22Rv1 (cell line): ENCODE measurements around the gene NALF2.

Experiments used
- H3K27ac ChIP-seq: fragments of 450-650 bp; 2 replicates; pipeline ENCODE4 v1.5.1; 2017
- ZFX ChIP-seq: fragments of 450-650 bp; IDR thresholded peaks from 2 replicates; pipeline ENCODE4 v1.6.1; 2017; ENCODE audit warnings: antibody characterized with exemption, borderline replicate concordance
- TF ChIP-seq, protein P1 (sequence below): fragments of 450-650 bp; IDR thresholded peaks from 2 replicates; pipeline ENCODE4 v1.5.1; 2017; ENCODE audit warnings: mild to moderate bottlenecking

NALF2 gene

GRCh38 chrX:69507500-69507789 lies 3.3 kb downstream of the NALF2 start:
- TF ChIP-seq ZFX: no peak
- TF ChIP-seq, protein P1, sequence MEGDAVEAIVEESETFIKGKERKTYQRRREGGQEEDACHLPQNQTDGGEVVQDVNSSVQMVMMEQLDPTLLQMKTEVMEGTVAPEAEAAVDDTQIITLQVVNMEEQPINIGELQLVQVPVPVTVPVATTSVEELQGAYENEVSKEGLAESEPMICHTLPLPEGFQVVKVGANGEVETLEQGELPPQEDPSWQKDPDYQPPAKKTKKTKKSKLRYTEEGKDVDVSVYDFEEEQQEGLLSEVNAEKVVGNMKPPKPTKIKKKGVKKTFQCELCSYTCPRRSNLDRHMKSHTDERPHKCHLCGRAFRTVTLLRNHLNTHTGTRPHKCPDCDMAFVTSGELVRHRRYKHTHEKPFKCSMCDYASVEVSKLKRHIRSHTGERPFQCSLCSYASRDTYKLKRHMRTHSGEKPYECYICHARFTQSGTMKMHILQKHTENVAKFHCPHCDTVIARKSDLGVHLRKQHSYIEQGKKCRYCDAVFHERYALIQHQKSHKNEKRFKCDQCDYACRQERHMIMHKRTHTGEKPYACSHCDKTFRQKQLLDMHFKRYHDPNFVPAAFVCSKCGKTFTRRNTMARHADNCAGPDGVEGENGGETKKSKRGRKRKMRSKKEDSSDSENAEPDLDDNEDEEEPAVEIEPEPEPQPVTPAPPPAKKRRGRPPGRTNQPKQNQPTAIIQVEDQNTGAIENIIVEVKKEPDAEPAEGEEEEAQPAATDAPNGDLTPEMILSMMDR: no peak
- H3K27ac ChIP-seq: no peak overlapping the region

DNA sequence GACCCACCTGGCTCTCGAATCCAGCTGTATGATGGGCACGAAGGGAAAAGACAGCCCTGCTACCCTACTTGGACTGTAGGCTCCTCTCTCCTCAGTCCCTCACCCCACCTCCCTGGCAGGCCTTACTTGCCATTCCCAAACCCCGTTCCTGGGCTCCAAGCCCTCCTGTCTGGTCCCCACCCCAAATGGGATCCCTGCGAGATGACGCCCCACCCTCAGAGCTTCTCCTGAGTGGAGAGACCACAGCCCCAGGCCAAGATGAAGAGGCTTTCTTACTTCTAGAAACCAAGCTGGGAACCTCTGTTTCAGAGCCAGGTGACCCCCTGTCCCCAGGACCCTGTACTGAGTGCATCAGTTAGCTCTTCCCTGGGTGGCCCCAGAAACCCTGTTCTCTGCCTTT lies 4.5 kb downstream of the NALF2 start:
- no peak for TF ChIP-seq ZFX
- TF ChIP-seq, protein P1: no peak
- H3K27ac ChIP-seq: no peak overlapping the region

- no peak overlapping the region for H3K27ac ChIP-seq
- TF ChIP-seq, protein P1: no peak
- no peak for TF ChIP-seq ZFX
Observed at GRCh38 chrX:69510137-69510715, 6.1 kb downstream of the NALF2 start.

DNA sequence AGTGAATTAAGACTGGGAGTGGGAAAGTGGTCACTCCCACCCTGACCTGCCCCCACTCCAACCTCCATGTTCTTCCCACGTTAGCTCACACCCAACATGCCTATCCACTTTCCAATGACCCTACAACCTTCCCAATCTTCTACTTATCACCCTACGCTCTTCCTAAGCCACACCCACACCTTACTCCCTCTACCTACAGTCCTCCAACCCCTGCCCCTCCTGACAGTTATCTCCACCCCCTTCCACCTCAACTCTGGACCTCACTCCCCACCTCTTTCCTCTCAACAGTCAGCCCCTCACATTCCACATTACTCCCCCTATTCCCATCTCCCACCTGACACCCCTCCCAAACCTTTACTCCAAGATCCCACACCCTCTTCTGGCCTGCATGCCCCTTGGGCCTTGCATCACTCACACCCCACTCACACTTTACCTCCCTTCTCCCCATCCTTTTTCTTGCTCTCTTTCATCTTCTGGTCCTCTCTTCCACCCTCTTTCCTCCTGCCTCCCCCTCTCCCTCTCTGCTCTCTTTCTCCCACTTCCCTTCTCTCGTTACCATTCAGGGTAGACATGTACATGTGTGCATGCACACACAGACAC lies 6.9 kb downstream of the NALF2 start:
- no peak overlapping the region for H3K27ac ChIP-seq
- TF ChIP-seq, protein P1: no peak
- no peak for TF ChIP-seq ZFX

GRCh38 chrX:69522052-69522451 lies 17.9 kb downstream of the NALF2 start:
- no peak overlapping the region for H3K27ac ChIP-seq
- TF ChIP-seq, protein P1: no peak
- no peak for TF ChIP-seq ZFX

DNA sequence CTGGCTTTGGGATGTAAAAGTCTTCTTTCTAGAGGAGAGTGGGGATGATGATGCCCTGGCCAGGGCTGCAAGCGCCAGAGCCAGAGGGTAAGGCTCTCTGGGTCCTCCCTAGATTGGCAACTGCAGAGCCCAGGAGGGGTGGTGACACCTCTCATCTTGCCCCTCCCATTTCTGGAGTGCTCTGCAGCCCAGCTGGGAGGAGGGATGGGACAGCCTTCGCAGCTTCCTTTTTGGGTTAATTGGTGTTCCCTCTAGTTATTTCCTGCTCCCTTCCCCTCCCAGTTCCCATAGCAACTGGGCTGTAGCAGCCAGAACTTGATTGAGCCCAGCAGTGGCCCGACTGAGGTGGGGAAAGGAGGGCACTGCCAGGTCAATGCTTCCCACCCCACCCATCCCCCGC lies 19.2 kb downstream of the NALF2 start:
- TF ChIP-seq, protein P1: no peak
- TF ChIP-seq ZFX: no peak
- no peak overlapping the region for H3K27ac ChIP-seq

DNA sequence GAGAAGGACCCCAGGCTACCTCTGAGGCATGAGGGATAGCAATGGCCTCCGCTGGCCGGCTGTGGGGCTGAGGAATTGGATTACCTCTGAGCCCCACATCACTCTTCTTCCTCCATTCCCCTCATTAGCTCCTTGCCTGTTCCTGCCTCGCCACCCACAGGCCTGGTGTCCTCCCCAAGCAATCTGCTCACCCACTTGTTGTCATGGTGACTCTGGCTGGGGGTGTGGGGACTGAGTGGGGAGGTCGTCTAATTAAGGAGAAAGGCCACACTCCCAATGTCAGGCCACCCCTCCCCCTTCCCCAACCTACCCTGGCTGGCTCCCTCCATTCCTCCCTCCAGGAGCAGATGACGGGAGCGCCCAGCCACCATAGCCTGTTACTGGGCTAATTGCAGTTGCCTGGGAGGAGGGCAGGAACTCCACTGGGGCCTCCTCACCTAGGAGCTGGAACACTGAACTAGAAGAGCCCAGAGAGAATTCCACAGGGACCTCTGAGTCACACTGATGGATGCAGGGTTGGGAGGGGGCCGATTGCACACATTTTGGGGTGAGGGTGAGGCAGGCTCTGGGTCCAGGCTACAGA lies 20.7 kb downstream of the NALF2 start:
- TF ChIP-seq ZFX: no peak
- TF ChIP-seq, protein P1: no peak
- H3K27ac ChIP-seq: no peak overlapping the region
